SK-N-SH treated with all-trans-retinoic acid at 6 μM for 48 hours (cell line): Measurements from ENCODE around the gene RAB18.

ENCODE experiments used
- ARNTL ChIP-seq: fragments of 450-650 bp; formaldehyde crosslinking; IDR thresholded peaks from 2 replicates; pipeline ENCODE4 v1.5.0; 2020; ENCODE audit warnings: low read depth, mild to moderate bottlenecking, moderate library complexity, borderline replicate concordance
- BACH2 ChIP-seq: fragments of 250-450 bp; sonication (Bioruptor Pico); IDR thresholded peaks from 2 replicates; pipeline ENCODE4 v1.9.0; 2021; ENCODE audit warnings: mild to moderate bottlenecking, borderline replicate concordance
- GLIS3 ChIP-seq: fragments of 250-450 bp; sonication (Bioruptor Pico); IDR thresholded peaks from 2 replicates; pipeline ENCODE4 v1.5.0; 2020; ENCODE audit warnings: mild to moderate bottlenecking, moderate library complexity
- RARB ChIP-seq: fragments of 250-450 bp; sonication (Bioruptor Pico); IDR thresholded peaks from 2 replicates; pipeline ENCODE4 v1.8.0; 2021; ENCODE audit warnings: mild to moderate bottlenecking, moderate library complexity
- SNAI2 ChIP-seq: fragments of 250-450 bp; sonication (Bioruptor Pico); IDR thresholded peaks from 2 replicates; pipeline ENCODE4 v1.5.0; 2020; ENCODE audit warnings: mild to moderate bottlenecking, moderate library complexity
- TCF4 ChIP-seq: fragments of 250-450 bp; sonication (Bioruptor Pico); IDR thresholded peaks from 2 replicates; pipeline ENCODE4 v1.8.0; 2021; ENCODE audit warnings: mild to moderate bottlenecking, moderate library complexity, borderline replicate concordance
- ZFP3 ChIP-seq: fragments of 250-450 bp; sonication (Bioruptor Pico); IDR thresholded peaks from 2 replicates; pipeline ENCODE4 v1.5.0; 2020; ENCODE audit warnings: mild to moderate bottlenecking, moderate library complexity
- ZFP30 ChIP-seq: fragments of 450-650 bp; formaldehyde crosslinking; IDR thresholded peaks from 2 replicates; pipeline ENCODE4 v1.5.0; 2022; ENCODE audit warnings: mild to moderate bottlenecking, moderate library complexity
- ZNF70 ChIP-seq: fragments of 450-650 bp; formaldehyde crosslinking; IDR thresholded peaks from 2 replicates; pipeline ENCODE4 v1.5.0; 2020; ENCODE audit warnings: mild to moderate bottlenecking, moderate library complexity
- TF ChIP-seq, protein P1 (sequence below): fragments of 250-450 bp; sonication (Bioruptor Pico); IDR thresholded peaks from 2 replicates; pipeline ENCODE4 v1.5.1; 2020; ENCODE audit warnings: low read depth, mild to moderate bottlenecking, moderate library complexity
- TF ChIP-seq, protein P2 (sequence below): fragments of 250-450 bp; sonication (Bioruptor Pico); IDR thresholded peaks from 2 replicates; pipeline ENCODE4 v1.8.0; 2020; ENCODE audit warnings: mild to moderate bottlenecking, moderate library complexity, borderline replicate concordance
- TF ChIP-seq, protein P3 (sequence below): fragments of 250-450 bp; sonication (Bioruptor Pico); IDR thresholded peaks from 2 replicates; pipeline ENCODE4 v1.5.0; 2020; ENCODE audit warnings: mild to moderate bottlenecking, moderate library complexity

DNA sequence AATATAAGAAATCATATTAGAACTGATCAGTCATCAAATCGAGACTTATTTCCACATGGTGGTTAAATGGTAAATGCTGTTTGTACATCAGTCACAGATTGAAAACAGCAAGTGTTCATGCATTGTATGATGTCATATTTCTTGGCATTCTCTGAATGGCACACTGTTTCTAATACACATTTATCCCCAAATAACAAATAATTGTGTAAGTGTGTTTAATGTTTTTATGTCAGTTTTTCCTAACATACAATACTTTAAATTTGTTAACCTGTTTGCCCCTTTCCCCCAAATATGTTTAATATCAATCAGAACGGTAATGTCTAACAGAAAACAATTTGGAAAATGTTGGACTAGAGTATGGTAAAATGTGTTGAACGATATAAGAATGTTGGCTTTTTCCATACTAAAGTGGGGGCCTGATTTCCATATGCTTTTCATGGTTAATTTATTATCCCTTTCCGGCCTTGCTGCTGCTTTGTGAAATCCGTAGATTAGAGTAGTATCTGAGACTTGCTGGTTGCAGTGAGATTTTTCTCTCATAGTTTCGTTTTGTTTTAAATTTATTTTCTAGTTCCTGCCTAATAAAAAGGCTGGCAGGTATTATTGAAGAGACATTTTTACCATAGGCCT is 23.7 kb downstream of the RAB18 start:
- TF ChIP-seq, protein P1, sequence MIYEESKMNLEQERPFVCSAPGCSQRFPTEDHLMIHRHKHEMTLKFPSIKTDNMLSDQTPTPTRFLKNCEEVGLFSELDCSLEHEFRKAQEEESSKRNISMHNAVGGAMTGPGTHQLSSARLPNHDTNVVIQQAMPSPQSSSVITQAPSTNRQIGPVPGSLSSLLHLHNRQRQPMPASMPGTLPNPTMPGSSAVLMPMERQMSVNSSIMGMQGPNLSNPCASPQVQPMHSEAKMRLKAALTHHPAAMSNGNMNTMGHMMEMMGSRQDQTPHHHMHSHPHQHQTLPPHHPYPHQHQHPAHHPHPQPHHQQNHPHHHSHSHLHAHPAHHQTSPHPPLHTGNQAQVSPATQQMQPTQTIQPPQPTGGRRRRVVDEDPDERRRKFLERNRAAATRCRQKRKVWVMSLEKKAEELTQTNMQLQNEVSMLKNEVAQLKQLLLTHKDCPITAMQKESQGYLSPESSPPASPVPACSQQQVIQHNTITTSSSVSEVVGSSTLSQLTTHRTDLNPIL (CRISPR knock-in tag): no peak
- TF ChIP-seq RARB (CRISPR knock-in tag) (no peak), ARNTL (CRISPR knock-in tag) (no peak), GLIS3 (CRISPR knock-in tag) (no peak), ZFP3 (no peak), BACH2 (no peak), TCF4 (CRISPR knock-in tag) (no peak), SNAI2 (CRISPR knock-in tag) (no peak), ZFP30 (CRISPR knock-in tag) (no peak), ZNF70 (no peak)
- TF ChIP-seq, protein P2, sequence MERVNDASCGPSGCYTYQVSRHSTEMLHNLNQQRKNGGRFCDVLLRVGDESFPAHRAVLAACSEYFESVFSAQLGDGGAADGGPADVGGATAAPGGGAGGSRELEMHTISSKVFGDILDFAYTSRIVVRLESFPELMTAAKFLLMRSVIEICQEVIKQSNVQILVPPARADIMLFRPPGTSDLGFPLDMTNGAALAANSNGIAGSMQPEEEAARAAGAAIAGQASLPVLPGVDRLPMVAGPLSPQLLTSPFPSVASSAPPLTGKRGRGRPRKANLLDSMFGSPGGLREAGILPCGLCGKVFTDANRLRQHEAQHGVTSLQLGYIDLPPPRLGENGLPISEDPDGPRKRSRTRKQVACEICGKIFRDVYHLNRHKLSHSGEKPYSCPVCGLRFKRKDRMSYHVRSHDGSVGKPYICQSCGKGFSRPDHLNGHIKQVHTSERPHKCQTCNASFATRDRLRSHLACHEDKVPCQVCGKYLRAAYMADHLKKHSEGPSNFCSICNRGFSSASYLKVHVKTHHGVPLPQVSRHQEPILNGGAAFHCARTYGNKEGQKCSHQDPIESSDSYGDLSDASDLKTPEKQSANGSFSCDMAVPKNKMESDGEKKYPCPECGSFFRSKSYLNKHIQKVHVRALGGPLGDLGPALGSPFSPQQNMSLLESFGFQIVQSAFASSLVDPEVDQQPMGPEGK: no peak
- TF ChIP-seq, protein P3, sequence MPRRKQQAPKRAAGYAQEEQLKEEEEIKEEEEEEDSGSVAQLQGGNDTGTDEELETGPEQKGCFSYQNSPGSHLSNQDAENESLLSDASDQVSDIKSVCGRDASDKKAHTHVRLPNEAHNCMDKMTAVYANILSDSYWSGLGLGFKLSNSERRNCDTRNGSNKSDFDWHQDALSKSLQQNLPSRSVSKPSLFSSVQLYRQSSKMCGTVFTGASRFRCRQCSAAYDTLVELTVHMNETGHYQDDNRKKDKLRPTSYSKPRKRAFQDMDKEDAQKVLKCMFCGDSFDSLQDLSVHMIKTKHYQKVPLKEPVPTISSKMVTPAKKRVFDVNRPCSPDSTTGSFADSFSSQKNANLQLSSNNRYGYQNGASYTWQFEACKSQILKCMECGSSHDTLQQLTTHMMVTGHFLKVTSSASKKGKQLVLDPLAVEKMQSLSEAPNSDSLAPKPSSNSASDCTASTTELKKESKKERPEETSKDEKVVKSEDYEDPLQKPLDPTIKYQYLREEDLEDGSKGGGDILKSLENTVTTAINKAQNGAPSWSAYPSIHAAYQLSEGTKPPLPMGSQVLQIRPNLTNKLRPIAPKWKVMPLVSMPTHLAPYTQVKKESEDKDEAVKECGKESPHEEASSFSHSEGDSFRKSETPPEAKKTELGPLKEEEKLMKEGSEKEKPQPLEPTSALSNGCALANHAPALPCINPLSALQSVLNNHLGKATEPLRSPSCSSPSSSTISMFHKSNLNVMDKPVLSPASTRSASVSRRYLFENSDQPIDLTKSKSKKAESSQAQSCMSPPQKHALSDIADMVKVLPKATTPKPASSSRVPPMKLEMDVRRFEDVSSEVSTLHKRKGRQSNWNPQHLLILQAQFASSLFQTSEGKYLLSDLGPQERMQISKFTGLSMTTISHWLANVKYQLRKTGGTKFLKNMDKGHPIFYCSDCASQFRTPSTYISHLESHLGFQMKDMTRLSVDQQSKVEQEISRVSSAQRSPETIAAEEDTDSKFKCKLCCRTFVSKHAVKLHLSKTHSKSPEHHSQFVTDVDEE: no peak
